CD14-positive monocyte (primary cell): Measurements from ENCODE around the gene ZFP1. TPM values are rescaled to one million over a fixed set of nuclear protein-coding genes. Genes with fewer than 3 reads are reported as not detected.

ENCODE experiments used
- DNase-seq, 3 donors: peaks; one replicate each; pipeline ENCODE4 v3.0.0-alpha.2; 2011 to 2022
- H2AFZ ChIP-seq: 2 replicates; pipeline ENCODE4 v1.6.0; 2012; ENCODE audit warnings: mild to moderate bottlenecking, low read depth, low read length, inconsistent platforms; ENCODE audit not compliant: insufficient read depth, poor library complexity, severe bottlenecking
- H3K27ac ChIP-seq, 2 donors: 1 replicate in 1 of 2; 2 replicates in 1 of 2; pipeline ENCODE4 v1.5.1; 2012 to 2013; ENCODE audit warnings: low read length in 2 of 2, control low read depth in 1 of 2, inconsistent platforms in 1 of 2, low read depth in 1 of 2, mild to moderate bottlenecking in 1 of 2
- H3K27me3 ChIP-seq, 2 donors: one replicate each; pipeline versions ENCODE4 v1.6.0 to v1.6.1; 2011 to 2013; ENCODE audit warnings: low read length in 2 of 2; ENCODE audit not compliant: control insufficient read depth in 2 of 2, insufficient read depth in 2 of 2
- H3K36me3 ChIP-seq, 2 donors: replicated peaks in 1 of 2; 1 replicate in 1 of 2; 2 replicates in 1 of 2; pipeline versions ENCODE4 v1.5.1 to v1.6.1; 2012 to 2013; ENCODE audit warnings: low read length in 2 of 2, control low read depth in 1 of 2, inconsistent platforms in 1 of 2, mild to moderate bottlenecking in 1 of 2; ENCODE audit not compliant: insufficient read depth in 2 of 2, control insufficient read depth in 1 of 2
- H3K4me1 ChIP-seq, 2 donors: 1 replicate in 1 of 2; 2 replicates in 1 of 2; pipeline versions ENCODE4 v1.5.1 to v1.6.1; 2012 to 2013; ENCODE audit warnings: low read length in 2 of 2, control low read depth in 1 of 2, inconsistent platforms in 1 of 2, mild to moderate bottlenecking in 1 of 2, moderate library complexity in 1 of 2; ENCODE audit not compliant: insufficient read depth in 2 of 2, control insufficient read depth in 1 of 2
- H3K4me2 ChIP-seq: replicated peaks from 2 replicates; pipeline ENCODE3; 2012; ENCODE audit warnings: low read length, moderate library complexity, mild to moderate bottlenecking; ENCODE audit not compliant: poor library complexity, severe bottlenecking; ENCODE audit errors: extremely low read depth
- H3K4me3 ChIP-seq, 3 experiments: fragments of 200-600 bp in 1 of 3; sonication (generic) in 1 of 3; replicated peaks in 1 of 3; 1 replicate in 2 of 3; 2 replicates in 1 of 3; pipeline ENCODE4 v1.5.1; 2011 to 2013; ENCODE audit warnings: low read length in 3 of 3, mild to moderate bottlenecking in 3 of 3, control low read depth in 2 of 3, low read depth in 2 of 3, inconsistent platforms in 1 of 3, moderate library complexity in 1 of 3
- H3K79me2 ChIP-seq: 2 replicates; pipeline ENCODE4 v1.6.0; 2012; ENCODE audit warnings: mild to moderate bottlenecking, control low read depth, inconsistent platforms, low read length, moderate library complexity; ENCODE audit not compliant: insufficient read depth
- H3K9ac ChIP-seq: 2 replicates; pipeline ENCODE4 v1.6.0; 2017; ENCODE audit warnings: low read length, mild to moderate bottlenecking; ENCODE audit not compliant: insufficient read depth, poor library complexity, severe bottlenecking
- H3K9me3 ChIP-seq, 2 donors: replicated peaks in 1 of 2; 1 replicate in 1 of 2; 2 replicates in 1 of 2; pipeline versions ENCODE4 v1.5.1 to v1.6.1; 2012 to 2013; ENCODE audit warnings: low read length in 2 of 2, control low read depth in 1 of 2; ENCODE audit not compliant: control insufficient read depth in 1 of 2, insufficient read depth in 1 of 2
- H4K20me1 ChIP-seq: 2 replicates; pipeline ENCODE4 v1.6.0; 2012; ENCODE audit warnings: mild to moderate bottlenecking, low read length, control low read depth, moderate library complexity; ENCODE audit not compliant: insufficient read depth
- H3K27ac Mint-ChIP-seq, 7 donors: one replicate each; pipeline ENCODE4 v1.8.0; 2020; ENCODE audit warnings: mild to moderate bottlenecking in 7 of 7, mixed read lengths in 7 of 7, moderate library complexity in 6 of 7, inconsistent platforms in 2 of 7
- H3K27me3 Mint-ChIP-seq, 3 donors: one replicate each; pipeline ENCODE4 v1.8.0; 2021 to 2022; ENCODE audit warnings: low read depth in 3 of 3, mild to moderate bottlenecking in 3 of 3, mixed read lengths in 3 of 3, moderate library complexity in 3 of 3, inconsistent platforms in 1 of 3
- H3K36me3 Mint-ChIP-seq, 2 donors: one replicate each; pipeline ENCODE4 v1.8.0; 2020; ENCODE audit warnings: mixed read lengths in 2 of 2, inconsistent platforms in 1 of 2, mild to moderate bottlenecking in 1 of 2
- H3K4me1 Mint-ChIP-seq: one replicate; pipeline ENCODE4 v1.8.0; 2020; ENCODE audit warnings: mild to moderate bottlenecking, mixed read lengths
- H3K4me3 Mint-ChIP-seq, 2 donors: one replicate each; pipeline ENCODE4 v1.8.0; 2020; ENCODE audit warnings: mild to moderate bottlenecking in 2 of 2, mixed read lengths in 2 of 2, moderate library complexity in 1 of 2
- H3K9me3 Mint-ChIP-seq, 7 donors: one replicate each; pipeline ENCODE4 v1.8.0; 2020 to 2022; ENCODE audit warnings: mixed read lengths in 7 of 7, mild to moderate bottlenecking in 6 of 7, moderate library complexity in 6 of 7, inconsistent platforms in 2 of 7
- CTCF ChIP-seq: fragments of 200-600 bp; IDR thresholded peaks from one replicate; pipeline ENCODE4 v1.8.0; 2022; ENCODE audit warnings: antibody characterized with exemption, mild to moderate bottlenecking
- WGBS: methylation state at CpG from one replicate; pipeline ENCODE4 v1.1.5; 2013; ENCODE audit warnings: missing lambda C conversion rate; ENCODE audit not compliant: insufficient coverage; 5-methylcytosine and 5-hydroxymethylcytosine counted together
- intact Hi-C, 2 donors: fragments of 100-400 bp; cut with micrococcal nuclease; formaldehyde crosslinking; loops; one replicate each; pipeline versions ENCODE4 v1.15.0 to v1.15.1; 2023
- polyA plus RNA-seq, 3 donors: library from polyadenylated mRNA; depleted of rRNA in 1 of 3; unstranded in 2 of 3; stranded (reverse) in 1 of 3; fragments of 300-500 nt in 2 of 3; fragments of >200 nt in 1 of 3; fragmentation: Illumina TruSeq in 2 of 3; gene quantifications; 1 replicate in 2 of 3; 2 replicates in 1 of 3; pipeline ENCODE4 v1.2.3, GENCODE V29; 2012 to 2021

Gene ZFP1
- polyA plus RNA-seq, 3 donors = 1.8 to 4.0 (median 3.4) TPM

DNA sequence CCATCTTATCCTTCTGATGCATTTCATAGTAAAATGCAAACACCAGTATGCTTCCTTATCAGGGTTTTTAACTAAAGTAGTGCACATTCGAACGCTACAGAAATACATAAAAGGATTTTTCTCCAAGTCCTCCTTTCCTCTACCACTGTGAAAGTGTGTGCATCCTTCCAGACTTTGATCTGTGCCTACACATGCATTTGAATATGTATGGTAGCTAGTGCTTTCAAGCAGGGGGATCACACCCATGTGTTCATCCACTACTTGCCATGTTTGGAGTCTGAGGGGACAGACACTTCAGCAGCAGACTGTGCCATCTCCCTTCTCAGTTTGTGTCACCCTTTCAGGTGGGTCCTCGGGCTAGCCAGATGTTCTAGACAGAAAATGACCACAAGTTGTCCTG is 46.7 kb upstream of the ZFP1 start:
- H3K27ac Mint-ChIP-seq = no peak overlapping the region
- Histone ChIP-seq H2AFZ (no peak overlapping the region), H3K36me3 (no peaks in the 10 kb centered on the region), H3K27ac (no peak overlapping the region), H3K4me3 (no peak overlapping the region), H3K4me1 (peaks cover 48 to 54% of the 10 kb centered on the region in 2 donors), H3K79me2 (no peaks in the 10 kb centered on the region), H3K9ac (no peak overlapping the region), H3K27me3 (no peaks in the 10 kb centered on the region), H3K4me2 (no peak overlapping the region), H4K20me1 (no peaks in the 10 kb centered on the region), H3K9me3 (no peaks in the 10 kb centered on the region)
- WGBS = 100% methylated on average over 1 of the region's 3 CpGs
- peaks cover 10 to 19% of the 10 kb centered on the region in 2 donors for H3K36me3 Mint-ChIP-seq
- peaks cover 56% of the 10 kb centered on the region for H3K4me1 Mint-ChIP-seq
- no peak for TF ChIP-seq CTCF
- no peak for DNase-seq
- H3K4me3 Mint-ChIP-seq = no peak overlapping the region
- no peaks in the 10 kb centered on the region for H3K9me3 Mint-ChIP-seq
- peaks cover 0 to 1% (median 1%) of the 10 kb centered on the region in 3 donors for H3K27me3 Mint-ChIP-seq
- intact Hi-C loops = no loop called here

- Mint-ChIP-seq H3K27me3 (peaks cover 0 to 1% (median 1%) of the 10 kb centered on the region in 3 donors), H3K4me3 (no peak overlapping the region), H3K27ac (peak overlapping the region in 2 of 7 donors; percentile 33 to 65), H3K9me3 (no peaks in the 10 kb centered on the region), H3K4me1 (peaks cover 65% of the 10 kb centered on the region), H3K36me3 (peaks cover 10 to 27% of the 10 kb centered on the region in 2 donors)
- Histone ChIP-seq H3K27me3 (no peaks in the 10 kb centered on the region), H2AFZ (no peak overlapping the region), H3K4me1 (peaks cover 57 to 64% of the 10 kb centered on the region in 2 donors), H3K9me3 (no peaks in the 10 kb centered on the region), H3K4me2 (no peak overlapping the region), H3K79me2 (peaks cover 4% of the 10 kb centered on the region), H3K4me3 (no peak overlapping the region), H3K27ac (no peak overlapping the region), H3K9ac (no peak overlapping the region), H4K20me1 (no peaks in the 10 kb centered on the region), H3K36me3 (no peaks in the 10 kb centered on the region)
- no peak for TF ChIP-seq CTCF
- no peak for DNase-seq
- 97% methylated on average over 8 of the region's 9 CpGs for WGBS
- intact Hi-C loops = no loop called here
These were observed 45.7 kb upstream of the ZFP1 start for GRCh38 chr16:75102595-75102994.
